IPS DF 4.7 (cell line): ENCODE results near the gene MARK4.
"Not testable (repeated sequence)": the region's sequence is repeated elsewhere in the genome, so short reads cannot be mapped to it uniquely, and the experiment has no call there.

ENCODE experiments used
- DNase-seq: peaks from one replicate; pipeline ENCODE4 v3.0.0-alpha.2; 2013; ENCODE audit warnings: low spot score; ENCODE audit errors: extremely low read depth

MARK4 gene

GRCh38 chr19:45243144-45243732, 7.8 kb upstream of the MARK4 start:
- DNase-seq = no peak

- DNase-seq = no peak
These were observed 6.8 kb upstream of the MARK4 start for GRCh38 chr19:45244133-45244794.

- no peak for DNase-seq
These were observed 5.7 kb upstream of the MARK4 start, which contains the start of gene EXOC3L2 for GRCh38 chr19:45245334-45245787. EXOC3L2 (minus strand) TSS chr19:45245407; CDS start chr19:45239045, 6,362 bp downstream.

GRCh38 chr19:45245826-45246225, 5.2 kb upstream of the MARK4 start:
- no peak for DNase-seq

GRCh38 chr19:45247136-45247535, 3.9 kb upstream of the MARK4 start:
- no peak for DNase-seq

- no peak for DNase-seq
These were observed 1.6 kb upstream of the MARK4 start for GRCh38 chr19:45249261-45250033.

- DNase-seq = no peak
These were observed 747 bp upstream of the MARK4 start for GRCh38 chr19:45250216-45250831.

GRCh38 chr19:45251452-45252354, 632 bp downstream of the MARK4 start:
- DNase-seq = no peak

- DNase-seq = no peak
These were observed 2.4 kb downstream of the MARK4 start for GRCh38 chr19:45253396-45254027.

- DNase-seq = no peak
These were observed 3.0 kb downstream of the MARK4 start for GRCh38 chr19:45254044-45254531.

- no peak for DNase-seq
These were observed 4.6 kb downstream of the MARK4 start for GRCh38 chr19:45255611-45256157.

GRCh38 chr19:45256836-45257235, 5.8 kb downstream of the MARK4 start:
- no peak for DNase-seq

GRCh38 chr19:45258862-45259261, 7.8 kb downstream of the MARK4 start:
- no peak for DNase-seq

- DNase-seq = no peak
These were observed 11.5 kb downstream of the MARK4 start for GRCh38 chr19:45262570-45262969.

- no peak for DNase-seq
These were observed 11.9 kb downstream of the MARK4 start for GRCh38 chr19:45263013-45263412.

- no peak for DNase-seq
These were observed 13.8 kb downstream of the MARK4 start for GRCh38 chr19:45264781-45265317.

GRCh38 chr19:45265375-45265774, 14.3 kb downstream of the MARK4 start:
- DNase-seq = no peak

GRCh38 chr19:45267296-45267695, 16.2 kb downstream of the MARK4 start:
- DNase-seq = no peak

- DNase-seq = not testable (repeated sequence)
These were observed 18.9 kb downstream of the MARK4 start for GRCh38 chr19:45269939-45270338.
